GM23338 (cell line): ENCODE results near the gene LIX1L. TPM values are rescaled to one million over a fixed set of nuclear protein-coding genes. Genes with fewer than 3 reads are reported as not detected.

ENCODE experiments used
- ATAC-seq: fragments of 200-7000 bp; cut with Tn5 transposase; 3 replicates; pipeline ENCODE4 v1.9.1; 2020
- DNase-seq: peaks from one replicate; pipeline ENCODE4 v3.0.0-alpha.2; 2015; ENCODE audit warnings: low spot score
- H2AFZ ChIP-seq: fragments of 200-600 bp; sonication (generic); 2 replicates; pipeline ENCODE4 v1.8.0; 2016; ENCODE audit warnings: antibody characterized with exemption, mild to moderate bottlenecking, moderate library complexity
- H3F3A ChIP-seq: fragments of 200-600 bp; sonication (generic); replicated peaks from 2 replicates; pipeline ENCODE4 v1.8.0; 2017; ENCODE audit warnings: antibody characterized with exemption, mixed run types, low read depth
- H3K27ac ChIP-seq: fragments of 200-600 bp; sonication (generic); 2 replicates; pipeline ENCODE4 v1.6.1; 2016; ENCODE audit warnings: low read depth
- H3K27me3 ChIP-seq: fragments of 200-600 bp; sonication (generic); 2 replicates; pipeline ENCODE4 v1.8.0; 2016; ENCODE audit warnings: mild to moderate bottlenecking, mixed run types, moderate library complexity; ENCODE audit not compliant: insufficient read depth
- H3K36me3 ChIP-seq: fragments of 200-600 bp; sonication (generic); 2 replicates; pipeline ENCODE4 v1.8.0; 2016; ENCODE audit warnings: mild to moderate bottlenecking; ENCODE audit not compliant: insufficient read depth
- H3K4me1 ChIP-seq: fragments of 200-600 bp; sonication (generic); 2 replicates; pipeline ENCODE4 v1.8.0; 2016; ENCODE audit warnings: mild to moderate bottlenecking, moderate library complexity; ENCODE audit not compliant: insufficient read depth
- H3K4me2 ChIP-seq: fragments of 200-600 bp; sonication (generic); 2 replicates; pipeline ENCODE4 v1.7.1; 2017; ENCODE audit warnings: mixed run types
- H3K4me3 ChIP-seq: fragments of 200-600 bp; sonication (generic); 2 replicates; pipeline ENCODE4 v1.6.1; 2016; ENCODE audit warnings: mixed run types
- H3K79me2 ChIP-seq: fragments of 200-600 bp; sonication (generic); replicated peaks from 2 replicates; pipeline ENCODE4 v1.8.0; 2017; ENCODE audit warnings: mild to moderate bottlenecking; ENCODE audit not compliant: insufficient read depth
- H3K9me2 ChIP-seq: fragments of 200-600 bp; sonication (generic); 2 replicates; pipeline ENCODE4 v1.8.0; 2017; ENCODE audit not compliant: insufficient read depth
- H4K20me1 ChIP-seq: fragments of 200-600 bp; sonication (generic); replicated peaks from 2 replicates; pipeline ENCODE4 v1.8.0; 2017; ENCODE audit warnings: mild to moderate bottlenecking; ENCODE audit not compliant: insufficient read depth
- H3K27ac Mint-ChIP-seq: 2 replicates; pipeline ENCODE4 v1.8.0; 2020; ENCODE audit warnings: inconsistent platforms, mild to moderate bottlenecking, moderate library complexity, mixed read lengths
- H3K27me3 Mint-ChIP-seq: 3 replicates; pipeline ENCODE4 v1.8.0; 2022; ENCODE audit warnings: low read depth, mild to moderate bottlenecking, moderate library complexity, mixed read lengths, inconsistent platforms; ENCODE audit not compliant: insufficient read depth, poor library complexity
- H3K36me3 Mint-ChIP-seq: 3 replicates; pipeline ENCODE4 v1.8.0; 2021; ENCODE audit warnings: low read depth, mild to moderate bottlenecking, inconsistent platforms, moderate library complexity, mixed read lengths
- H3K4me1 Mint-ChIP-seq: 3 replicates; pipeline ENCODE4 v1.8.0; 2020; ENCODE audit warnings: mild to moderate bottlenecking, inconsistent platforms, mixed read lengths
- H3K4me3 Mint-ChIP-seq: 3 replicates; pipeline ENCODE4 v1.8.0; 2021; ENCODE audit warnings: moderate library complexity, mild to moderate bottlenecking, inconsistent platforms, mixed read lengths
- H3K9me3 Mint-ChIP-seq: 3 replicates; pipeline ENCODE4 v1.8.0; 2020; ENCODE audit warnings: moderate library complexity, mild to moderate bottlenecking, inconsistent platforms, mixed read lengths
- CREB1 ChIP-seq: fragments of 250-450 bp; sonication (Bioruptor Pico); IDR thresholded peaks from 2 replicates; pipeline ENCODE4 v1.5.0; 2020; ENCODE audit warnings: low read depth, mild to moderate bottlenecking, moderate library complexity
- EZH2 ChIP-seq: fragments of 200-600 bp; sonication (generic); IDR thresholded peaks from one replicate; pipeline ENCODE4 v1.8.0; 2017; ENCODE audit warnings: antibody characterized with exemption, mild to moderate bottlenecking, low read depth; ENCODE audit not compliant: unreplicated experiment
- JUNB ChIP-seq: IDR thresholded peaks from one replicate; pipeline ENCODE4 v1.6.1; 2016; ENCODE audit warnings: antibody characterized with exemption; ENCODE audit not compliant: unreplicated experiment
- NANOG ChIP-seq: IDR thresholded peaks from 2 replicates; pipeline ENCODE4 v1.6.1; 2016; ENCODE audit warnings: antibody characterized with exemption, borderline replicate concordance
- STAT1 ChIP-seq: IDR thresholded peaks from one replicate; pipeline ENCODE4 v1.6.1; 2016; ENCODE audit warnings: antibody characterized with exemption; ENCODE audit not compliant: unreplicated experiment
- ZNF114 ChIP-seq: fragments of 250-450 bp; sonication (Bioruptor Pico); IDR thresholded peaks from 2 replicates; pipeline ENCODE4 v1.5.0; 2020; ENCODE audit warnings: mild to moderate bottlenecking, moderate library complexity
- ZNF462 ChIP-seq: fragments of 250-450 bp; sonication (Bioruptor Pico); IDR thresholded peaks from 2 replicates; pipeline ENCODE4 v1.5.0; 2020; ENCODE audit warnings: mild to moderate bottlenecking, moderate library complexity
- polyA plus RNA-seq: library from polyadenylated mRNA; unstranded; fragments of >200 nt; fragmentation: Nextera tagmentation; extraction: Ambion mirVana; gene quantifications from 2 replicates; pipeline ENCODE4 v1.2.1, GENCODE V29; 2016
- total RNA-seq: library from RNA; depleted of rRNA; stranded (reverse); fragments of >200 nt; shearing (Covaris generic); gene quantifications from 2 replicates; pipeline ENCODE4 v1.2.3, GENCODE V29; 2014
- TF ChIP-seq, protein P1 (sequence below), 2 experiments: fragments of 200-600 bp in 1 of 2; sonication (generic) in 1 of 2; conservative IDR thresholded peaks; 2 replicates each; pipeline versions ENCODE4 v1.5.1 to v1.6.1; 2016 to 2017; ENCODE audit warnings: antibody characterized with exemption in 2 of 2, low read depth in 2 of 2, mild to moderate bottlenecking in 2 of 2, moderate library complexity in 1 of 2

The LIX1L gene
- total and polyA plus RNA-seq, 2 experiments from 2014 or later = 0.76 to 2.6 TPM

DNA sequence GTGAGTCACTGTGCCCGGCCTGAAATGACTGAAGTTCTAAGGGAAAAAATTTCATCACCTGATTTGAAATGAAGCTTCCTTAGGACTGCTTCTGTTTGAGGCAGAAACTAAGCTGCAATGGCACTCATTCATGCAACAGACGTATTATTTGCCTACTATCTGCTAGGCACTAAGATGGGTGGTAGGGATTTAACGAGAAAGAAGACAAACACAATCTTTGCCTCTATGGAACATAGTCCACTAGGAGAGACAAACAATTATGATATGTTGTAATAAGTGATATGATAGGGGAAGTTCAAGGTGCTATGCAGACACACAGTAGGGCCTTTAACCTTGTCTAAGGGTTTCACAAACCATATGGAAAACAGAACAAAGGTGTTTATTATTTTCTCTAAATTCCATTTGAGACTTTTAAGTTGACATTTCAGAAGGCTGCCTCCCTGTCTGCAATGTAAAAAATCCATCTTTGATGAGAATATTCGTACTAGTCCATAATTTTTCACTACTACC lies 11.3 kb downstream of the LIX1L start (continued):
- TF ChIP-seq ZNF462 (CRISPR knock-in tag) = no peak
- TF ChIP-seq, protein P1, sequence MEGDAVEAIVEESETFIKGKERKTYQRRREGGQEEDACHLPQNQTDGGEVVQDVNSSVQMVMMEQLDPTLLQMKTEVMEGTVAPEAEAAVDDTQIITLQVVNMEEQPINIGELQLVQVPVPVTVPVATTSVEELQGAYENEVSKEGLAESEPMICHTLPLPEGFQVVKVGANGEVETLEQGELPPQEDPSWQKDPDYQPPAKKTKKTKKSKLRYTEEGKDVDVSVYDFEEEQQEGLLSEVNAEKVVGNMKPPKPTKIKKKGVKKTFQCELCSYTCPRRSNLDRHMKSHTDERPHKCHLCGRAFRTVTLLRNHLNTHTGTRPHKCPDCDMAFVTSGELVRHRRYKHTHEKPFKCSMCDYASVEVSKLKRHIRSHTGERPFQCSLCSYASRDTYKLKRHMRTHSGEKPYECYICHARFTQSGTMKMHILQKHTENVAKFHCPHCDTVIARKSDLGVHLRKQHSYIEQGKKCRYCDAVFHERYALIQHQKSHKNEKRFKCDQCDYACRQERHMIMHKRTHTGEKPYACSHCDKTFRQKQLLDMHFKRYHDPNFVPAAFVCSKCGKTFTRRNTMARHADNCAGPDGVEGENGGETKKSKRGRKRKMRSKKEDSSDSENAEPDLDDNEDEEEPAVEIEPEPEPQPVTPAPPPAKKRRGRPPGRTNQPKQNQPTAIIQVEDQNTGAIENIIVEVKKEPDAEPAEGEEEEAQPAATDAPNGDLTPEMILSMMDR (conservative IDR thresholded peaks at IDR 0.05; ENCODE audit: low read depth in 2 of 2) = no peak

DNA sequence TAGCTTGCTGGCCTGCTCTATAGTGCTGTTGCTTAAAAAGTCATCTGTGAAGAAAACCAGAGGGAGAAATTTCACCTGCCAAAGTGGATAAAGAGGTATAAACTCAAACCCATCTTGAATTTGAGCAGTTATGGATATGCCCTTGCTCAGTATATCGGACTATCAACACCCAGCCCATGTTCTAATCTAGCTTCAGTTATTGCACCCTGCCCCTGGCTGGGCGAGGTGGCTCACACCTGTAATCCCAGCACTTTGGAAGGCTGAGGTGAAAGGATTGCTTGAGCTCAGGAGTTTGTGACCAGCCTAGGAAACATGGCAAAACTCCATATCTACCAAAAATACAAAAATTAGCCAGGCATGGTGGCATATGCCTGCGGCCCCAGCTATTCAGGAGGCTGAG lies 13.3 kb downstream of the LIX1L start:
- Mint-ChIP-seq H3K4me1 (peaks cover 18% of the 10 kb centered on the region), H3K27ac (no peak overlapping the region), H3K27me3 (peaks cover 3% of the 10 kb centered on the region), H3K4me3 (no peak overlapping the region), H3K9me3 (no peaks in the 10 kb centered on the region), H3K36me3 (no peaks in the 10 kb centered on the region)
- Histone ChIP-seq H3K4me2 (no peak overlapping the region), H3K27me3 (no peaks in the 10 kb centered on the region), H3F3A (no peaks in the 10 kb centered on the region), H3K9me2 (no peaks in the 10 kb centered on the region), H3K4me3 (no peak overlapping the region), H3K27ac (no peak overlapping the region), H3K36me3 (no peaks in the 10 kb centered on the region), H4K20me1 (no peaks in the 10 kb centered on the region), H3K79me2 (no peaks in the 10 kb centered on the region), H2AFZ (no peak overlapping the region), H3K4me1 (peaks cover 12% of the 10 kb centered on the region)
- ATAC-seq (no peak), DNase-seq (no peak)
- TF ChIP-seq EZH2 (no peak), NANOG (no peak), CREB1 (no peak), ZNF114 (CRISPR knock-in tag) (no peak), ZNF462 (CRISPR knock-in tag) (no peak), JUNB (no peak), STAT1 (no peak)
